H1 (cell line): ENCODE measurements around the gene OSBPL5. TPM values are rescaled to one million over a fixed set of nuclear protein-coding genes. Genes with fewer than 3 reads are reported as not detected.
A peak's percentile ranks its signal among the peaks of the same experiment; 100 is the strongest.

Source experiments
- CTCF ChIA-PET: fragments of 300-600 bp; sonication (Branson Sonifier 250); formaldehyde crosslinking; loops from one replicate; lab custom pipeline; 2021; ENCODE audit not compliant: partially characterized antibody; lab: Charles Lee
- POLR2A ChIA-PET: fragments of 300-600 bp; sonication (Branson Sonifier 250); formaldehyde crosslinking; loops from one replicate; lab custom pipeline; 2021; ENCODE audit warnings: inconsistent platforms; ENCODE audit not compliant: partially characterized antibody; lab: Charles Lee
- DNase-seq, 2 experiments: peaks; one replicate each; pipeline versions ENCODE4 v3.0.0 to v3.0.0-alpha.2; 2010 to 2022; ENCODE audit warnings: low spot score in 2 of 2, low read depth in 1 of 2, mixed read lengths in 1 of 2
- FAIRE-seq: peaks from 2 replicates; lab custom pipeline; 2011; peaks lifted over from hg19 to GRCh38; lab: Jason Lieb, UNC
- H2AFZ ChIP-seq: 2 replicates; pipeline ENCODE4 v1.8.1; 2012; ENCODE audit warnings: low read length, inconsistent platforms
- H2AK5ac ChIP-seq: 2 replicates; pipeline ENCODE4 v1.6.1; 2013; ENCODE audit warnings: low read depth, low read length
- H2BK120ac ChIP-seq: replicated peaks from 2 replicates; pipeline ENCODE3; 2013; ENCODE audit warnings: low read depth, low read length, inconsistent platforms
- H2BK12ac ChIP-seq: 2 replicates; pipeline ENCODE4 v1.6.1; 2013; ENCODE audit warnings: low read depth, low read length
- H2BK15ac ChIP-seq: 2 replicates; pipeline ENCODE4 v1.6.1; 2013; ENCODE audit warnings: low read length
- H2BK20ac ChIP-seq: 2 replicates; pipeline ENCODE4 v1.6.1; 2013; ENCODE audit warnings: low read length
- H2BK5ac ChIP-seq: 2 replicates; pipeline ENCODE4 v1.6.1; 2013; ENCODE audit warnings: low read depth, low read length
- H3K14ac ChIP-seq: 2 replicates; pipeline ENCODE4 v1.6.1; 2013; ENCODE audit warnings: inconsistent platforms; ENCODE audit not compliant: insufficient read length
- H3K18ac ChIP-seq: 2 replicates; pipeline ENCODE4 v1.6.1; 2013; ENCODE audit warnings: low read length; ENCODE audit errors: extremely low read depth
- H3K23ac ChIP-seq: 2 replicates; pipeline ENCODE4 v1.6.1; 2013; ENCODE audit warnings: inconsistent platforms; ENCODE audit not compliant: insufficient read length
- H3K23me2 ChIP-seq: 2 replicates; pipeline ENCODE4 v1.6.1; 2013; ENCODE audit warnings: low read depth, low read length
- H3K27ac ChIP-seq: 2 replicates; pipeline ENCODE4 v1.6.1; 2011; ENCODE audit warnings: low read depth, low read length, inconsistent platforms
- H3K27me3 ChIP-seq, 4 experiments: replicated peaks in 1 of 4; 1 replicate in 1 of 4; 2 replicates in 3 of 4; pipeline versions ENCODE4 v1.6.1 to v1.8.1; 2011 to 2013; ENCODE audit warnings: low read length in 3 of 4, mild to moderate bottlenecking in 3 of 4, inconsistent platforms in 2 of 4, mixed read lengths in 2 of 4, moderate library complexity in 1 of 4; ENCODE audit not compliant: control insufficient read depth in 3 of 4, insufficient read depth in 3 of 4; ENCODE audit errors: extremely low read depth in 1 of 4
- H3K36me3 ChIP-seq, 4 experiments: 2 replicates each; pipeline versions ENCODE4 v1.6.1 to v1.8.1; 2011 to 2013; ENCODE audit warnings: mild to moderate bottlenecking in 4 of 4, low read length in 3 of 4, moderate library complexity in 2 of 4, control low read depth in 1 of 4, inconsistent platforms in 1 of 4; ENCODE audit not compliant: insufficient read depth in 4 of 4, control insufficient read depth in 2 of 4
- H3K4ac ChIP-seq: replicated peaks from 2 replicates; pipeline ENCODE3; 2013; ENCODE audit warnings: low read length, low read depth, mixed read lengths, inconsistent platforms; ENCODE audit not compliant: insufficient read length
- H3K4me1 ChIP-seq, 4 experiments: replicated peaks in 1 of 4; 1 replicate in 1 of 4; 2 replicates in 3 of 4; pipeline versions ENCODE4 v1.6.1 to v1.8.1; 2011 to 2013; ENCODE audit warnings: low read length in 3 of 4, inconsistent platforms in 2 of 4, mixed read lengths in 1 of 4; ENCODE audit not compliant: insufficient read depth in 4 of 4, control insufficient read depth in 3 of 4
- H3K4me2 ChIP-seq, 2 experiments: 2 replicates each; pipeline versions ENCODE4 v1.6.1 to v1.8.1; 2011 to 2013; ENCODE audit warnings: low read depth in 2 of 2, low read length in 2 of 2, control low read depth in 1 of 2, inconsistent platforms in 1 of 2, mild to moderate bottlenecking in 1 of 2; ENCODE audit not compliant: insufficient read depth in 1 of 2
- H3K4me3 ChIP-seq, 4 experiments: fragments of 200-600, 300-600 bp in 1 of 4; sonication (generic), shearing (Covaris generic), sonication (Bioruptor Twin) in 1 of 4; 2 replicates each; pipeline versions ENCODE4 v1.5.1 to v1.8.1; 2011 to 2016; ENCODE audit warnings: low read length in 4 of 4, low read depth in 3 of 4, control low read depth in 2 of 4, inconsistent platforms in 2 of 4, mild to moderate bottlenecking in 2 of 4, mixed read lengths in 1 of 4, moderate library complexity in 1 of 4; ENCODE audit not compliant: insufficient read depth in 2 of 4; ENCODE audit errors: extremely low read depth in 1 of 4
- H3K56ac ChIP-seq: replicated peaks from 2 replicates; pipeline ENCODE3; 2013; ENCODE audit warnings: low read depth, mild to moderate bottlenecking, mixed read lengths, low read length, inconsistent platforms; ENCODE audit not compliant: insufficient read length
- H3K79me1 ChIP-seq: 2 replicates; pipeline ENCODE4 v1.6.1; 2013; ENCODE audit warnings: low read depth, low read length, control low read depth
- H3K79me2 ChIP-seq, 2 experiments: 2 replicates each; pipeline versions ENCODE4 v1.6.1 to v1.8.1; 2012 to 2013; ENCODE audit warnings: low read length in 2 of 2, mild to moderate bottlenecking in 2 of 2, inconsistent platforms in 1 of 2; ENCODE audit not compliant: insufficient read depth in 2 of 2, control insufficient read depth in 1 of 2
- H3K9ac ChIP-seq, 4 experiments: replicated peaks in 1 of 4; 1 replicate in 1 of 4; 2 replicates in 3 of 4; pipeline versions ENCODE4 v1.6.1 to v1.8.1; 2011 to 2013; ENCODE audit warnings: low read depth in 3 of 4, low read length in 3 of 4, control low read depth in 2 of 4, mild to moderate bottlenecking in 2 of 4, moderate library complexity in 2 of 4, inconsistent platforms in 1 of 4; ENCODE audit errors: extremely low read depth in 1 of 4
- H3K9me3 ChIP-seq, 2 experiments: 2 replicates each; pipeline versions ENCODE4 v1.6.1 to v1.8.1; 2012 to 2013; ENCODE audit warnings: mild to moderate bottlenecking in 2 of 2, moderate library complexity in 2 of 2, control low read depth in 1 of 2, inconsistent platforms in 1 of 2, low read depth in 1 of 2, low read length in 1 of 2, mixed read lengths in 1 of 2; ENCODE audit not compliant: insufficient read depth in 2 of 2
- H4K20me1 ChIP-seq, 2 experiments: replicated peaks in 1 of 2; 2 replicates each; pipeline versions ENCODE3 to v1.8.1; 2011 to 2013; ENCODE audit warnings: inconsistent platforms in 2 of 2, low read length in 2 of 2, mild to moderate bottlenecking in 1 of 2; ENCODE audit not compliant: insufficient read depth in 2 of 2, control insufficient read depth in 1 of 2
- H4K5ac ChIP-seq: 2 replicates; pipeline ENCODE4 v1.6.1; 2013; ENCODE audit warnings: low read length, low read depth, mixed read lengths, inconsistent platforms; ENCODE audit not compliant: insufficient read length
- H4K8ac ChIP-seq: 2 replicates; pipeline ENCODE4 v1.8.0; 2013; ENCODE audit warnings: mild to moderate bottlenecking, moderate library complexity, low read length, inconsistent platforms; ENCODE audit not compliant: insufficient read depth; ENCODE audit errors: extremely low read depth
- H4K91ac ChIP-seq: replicated peaks from 2 replicates; pipeline ENCODE3; 2013; ENCODE audit warnings: low read length, mixed read lengths, inconsistent platforms; ENCODE audit not compliant: insufficient read length
- CEBPB ChIP-seq: IDR thresholded peaks from 2 replicates; pipeline ENCODE4 v1.6.1; 2012; ENCODE audit warnings: low read depth, low read length
- GTF2F1 ChIP-seq: IDR thresholded peaks from 2 replicates; pipeline ENCODE4 v1.6.1; 2012; ENCODE audit warnings: low read depth, low read length, improper control_type of control experiment, borderline replicate concordance
- KDM1A ChIP-seq: fragments of 200-600, 300-600 bp; sonication (generic); IDR thresholded peaks from 2 replicates; pipeline ENCODE4 v1.7.1; 2016; ENCODE audit warnings: mild to moderate bottlenecking, low read length, borderline replicate concordance
- POU5F1 ChIP-seq: IDR thresholded peaks from 2 replicates; pipeline ENCODE4 v1.6.1; 2011; ENCODE audit warnings: low read depth, mild to moderate bottlenecking, low read length, moderate library complexity
- WGBS, 2 experiments: shearing (Covaris generic) in 1 of 2; methylation state at CpG; one replicate each; pipeline versions ENCODE4 v1.1.6 to v1.1.7; 2013 to 2015; ENCODE audit warnings: low lambda C conversion rate in 2 of 2, mixed read lengths in 2 of 2, inconsistent platforms in 1 of 2, low coverage in 1 of 2, missing lambda C conversion rate in 1 of 2; ENCODE audit not compliant: insufficient replicate concordance in 2 of 2, insufficient coverage in 1 of 2, insufficient read length in 1 of 2; ENCODE audit errors: extremely low coverage in 1 of 2, missing lambda C conversion rate in 1 of 2; 5-methylcytosine and 5-hydroxymethylcytosine counted together
- polyA plus RNA-seq, 7 experiments: library from polyadenylated mRNA; depleted of rRNA in 3 of 7; stranded (reverse) in 5 of 7; unstranded in 2 of 7; fragments of >200 nt in 5 of 7; fragments of 200-250 nt in 2 of 7; gene quantifications; 1 replicate in 5 of 7; 2 replicates in 1 of 7; 4 replicates in 1 of 7; pipeline versions ENCODE4 v1.2.1 to v1.2.3, GENCODE V29; 2011 to 2013; ENCODE audit warnings: missing spikeins in 2 of 7, mixed read lengths in 2 of 7
- total RNA-seq: library from RNA; stranded (reverse); fragmentation: NEBNext Ultra II Directional; extraction: Animal tissue kit (Norgen Biotek cat#: 25700); gene quantifications from 2 replicates; pipeline ENCODE4 v1.2.1, GENCODE V29; 2021
- TF ChIP-seq, protein P1 (sequence below), 3 experiments: IDR thresholded peaks; 1 replicate in 2 of 3; 2 replicates in 1 of 3; pipeline versions ENCODE4 v1.5.1 to v1.6.1; 2011; ENCODE audit warnings: low read length in 3 of 3, mild to moderate bottlenecking in 3 of 3, inconsistent platforms in 2 of 3, low read depth in 1 of 3, moderate library complexity in 1 of 3; ENCODE audit not compliant: insufficient read depth in 1 of 3; ENCODE audit errors: control extremely low read depth in 1 of 3
- TF ChIP-seq, protein P2 (sequence below): IDR thresholded peaks from 2 replicates; pipeline ENCODE4 v1.6.1; 2012; ENCODE audit warnings: low read length, inconsistent platforms

OSBPL5 gene
- total and polyA plus RNA-seq, 2 of the 8 experiments (the other 6 are each of a cell fraction or from before 2014, with no cell fraction given): 3.4 to 9.9 TPM

- Histone ChIP-seq H3K18ac (no peak overlapping the region; the same call in 1 of the 2 replicates), H2BK12ac (no peak overlapping the region), H4K91ac (no peak overlapping the region), H2BK5ac (no peak overlapping the region), H3K9me3 (no peaks in the 10 kb centered on the region), H4K8ac (no peak overlapping the region), H2BK120ac (no peak overlapping the region), H4K20me1 (peaks cover 0 to 6% of the 10 kb centered on the region in 2 experiments), H3K27ac (no peak overlapping the region), H2BK15ac (no peak overlapping the region), H3K4ac (no peak overlapping the region), H4K5ac (no peak overlapping the region), H3K27me3 (no peaks in the 10 kb centered on the region; a peak in 2 of 7 replicates), H3K36me3 (no peaks in the 10 kb centered on the region), H2BK20ac (0 out of 2 replicates have a peak overlapping the region, but pooled peaks have one; percentile 48), H2AFZ (no peak overlapping the region), H3K4me2 (no peak overlapping the region), H3K4me1 (peaks cover 0 to 16% (median 8%) of the 10 kb centered on the region in 4 experiments; a peak in 5 of 7 replicates), H3K79me1 (no peaks in the 10 kb centered on the region), H3K4me3 (no peak overlapping the region), H3K9ac (0 out of 7 replicates have a peak overlapping the region, but pooled peaks of 1 of the 4 experiments have one; percentile 30), H3K14ac (no peak overlapping the region), H3K56ac (no peak overlapping the region), H3K23ac (no peak overlapping the region), H2AK5ac (no peak overlapping the region), H3K23me2 (no peaks in the 10 kb centered on the region), H3K79me2 (no peaks in the 10 kb centered on the region)
- POLR2A ChIA-PET: no interaction called here
- CTCF ChIA-PET: interaction anchor here (0.8 to 2.2 kb wide), 7 partner anchors 15 to 118 kb away, joined by 3 to 8 read pairs (median 3); no protein-coding TSS in a partner anchor
- WGBS, 2 experiments: 92% methylated on average over 41 of the region's 41 CpGs; no CpG with 5 or more reads in 1 of the 2 experiments
- no peak for FAIRE-seq
- DNase-seq: peak in 1 of 2 experiments; percentile 40
- TF ChIP-seq, protein P1, sequence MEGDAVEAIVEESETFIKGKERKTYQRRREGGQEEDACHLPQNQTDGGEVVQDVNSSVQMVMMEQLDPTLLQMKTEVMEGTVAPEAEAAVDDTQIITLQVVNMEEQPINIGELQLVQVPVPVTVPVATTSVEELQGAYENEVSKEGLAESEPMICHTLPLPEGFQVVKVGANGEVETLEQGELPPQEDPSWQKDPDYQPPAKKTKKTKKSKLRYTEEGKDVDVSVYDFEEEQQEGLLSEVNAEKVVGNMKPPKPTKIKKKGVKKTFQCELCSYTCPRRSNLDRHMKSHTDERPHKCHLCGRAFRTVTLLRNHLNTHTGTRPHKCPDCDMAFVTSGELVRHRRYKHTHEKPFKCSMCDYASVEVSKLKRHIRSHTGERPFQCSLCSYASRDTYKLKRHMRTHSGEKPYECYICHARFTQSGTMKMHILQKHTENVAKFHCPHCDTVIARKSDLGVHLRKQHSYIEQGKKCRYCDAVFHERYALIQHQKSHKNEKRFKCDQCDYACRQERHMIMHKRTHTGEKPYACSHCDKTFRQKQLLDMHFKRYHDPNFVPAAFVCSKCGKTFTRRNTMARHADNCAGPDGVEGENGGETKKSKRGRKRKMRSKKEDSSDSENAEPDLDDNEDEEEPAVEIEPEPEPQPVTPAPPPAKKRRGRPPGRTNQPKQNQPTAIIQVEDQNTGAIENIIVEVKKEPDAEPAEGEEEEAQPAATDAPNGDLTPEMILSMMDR (IDR thresholded peaks at IDR 0.05; ENCODE audit: control extremely low read depth in 1 of 3, insufficient read depth in 1 of 3, low read depth in 1 of 3, low read length in 3 of 3): no peak
- TF ChIP-seq KDM1A (no peak), POU5F1 (no peak), CEBPB (no peak), GTF2F1 (no peak)
- TF ChIP-seq, protein P2, sequence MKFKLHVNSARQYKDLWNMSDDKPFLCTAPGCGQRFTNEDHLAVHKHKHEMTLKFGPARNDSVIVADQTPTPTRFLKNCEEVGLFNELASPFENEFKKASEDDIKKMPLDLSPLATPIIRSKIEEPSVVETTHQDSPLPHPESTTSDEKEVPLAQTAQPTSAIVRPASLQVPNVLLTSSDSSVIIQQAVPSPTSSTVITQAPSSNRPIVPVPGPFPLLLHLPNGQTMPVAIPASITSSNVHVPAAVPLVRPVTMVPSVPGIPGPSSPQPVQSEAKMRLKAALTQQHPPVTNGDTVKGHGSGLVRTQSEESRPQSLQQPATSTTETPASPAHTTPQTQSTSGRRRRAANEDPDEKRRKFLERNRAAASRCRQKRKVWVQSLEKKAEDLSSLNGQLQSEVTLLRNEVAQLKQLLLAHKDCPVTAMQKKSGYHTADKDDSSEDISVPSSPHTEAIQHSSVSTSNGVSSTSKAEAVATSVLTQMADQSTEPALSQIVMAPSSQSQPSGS: no peak
These were observed 59.0 kb downstream of the OSBPL5 start for GRCh38 chr11:3105791-3106735.
